Suppressor macrophage treated with lipopolysaccharide for 1 hour (primary cell): ENCODE data around the gene SMYD4.
"Not testable (repeated sequence)": the region's sequence is repeated elsewhere in the genome, so short reads cannot be mapped to it uniquely, and the experiment has no call there.

Experiments
- DNase-seq, 3 donors: peaks; one replicate each; pipeline ENCODE4 v3.0.0-alpha.2; 2020 to 2022

The SMYD4 gene

GRCh38 chr17:1779571-1780131 is 50.1 kb downstream of the SMYD4 start:
- no peak for DNase-seq

- DNase-seq, result no peak
Measured at GRCh38 chr17:1776857-1777256, 52.8 kb downstream of the SMYD4 start.

GRCh38 chr17:1776328-1776727 is 53.4 kb downstream of the SMYD4 start:
- DNase-seq, result no peak

- DNase-seq, result no peak
Measured at GRCh38 chr17:1774390-1775176, 55.1 kb downstream of the SMYD4 start.

- DNase-seq, result no peak
Measured at GRCh38 chr17:1773696-1774181, 56.0 kb downstream of the SMYD4 start.

GRCh38 chr17:1773000-1773695 is 56.6 kb downstream of the SMYD4 start:
- DNase-seq, result peak; percentile 70 to 78 (median 75)

GRCh38 chr17:1769822-1770477 is 59.8 kb downstream of the SMYD4 start:
- DNase-seq, result no peak

GRCh38 chr17:1767358-1767757 is 62.3 kb downstream of the SMYD4 start:
- DNase-seq, result no peak

GRCh38 chr17:1766382-1767135 is 63.1 kb downstream of the SMYD4 start:
- no peak for DNase-seq

GRCh38 chr17:1765576-1765975 is 64.1 kb downstream of the SMYD4 start:
- no peak for DNase-seq

- DNase-seq, result not testable (repeated sequence)
Measured at GRCh38 chr17:1764705-1765104, 65.0 kb downstream of the SMYD4 start.

GRCh38 chr17:1764284-1764683 is 65.4 kb downstream of the SMYD4 start:
- DNase-seq, result peak; percentile 45 to 54 (median 52)

- DNase-seq, result peak; percentile 41 to 64 (median 55)
Measured at GRCh38 chr17:1762901-1763898, 66.5 kb downstream of the SMYD4 start.

GRCh38 chr17:1762233-1762900 is 67.3 kb downstream of the SMYD4 start:
- peak in 1 of 3 donors; percentile 30 for DNase-seq

- DNase-seq, result no peak
Measured at GRCh38 chr17:1759529-1759928, 70.2 kb downstream of the SMYD4 start.

- DNase-seq, result peak; percentile 73 to 80 (median 76)
Measured at GRCh38 chr17:1758807-1759206, 70.9 kb downstream of the SMYD4 start.

- no peak for DNase-seq
Measured at GRCh38 chr17:1755827-1756262, 73.9 kb downstream of the SMYD4 start.

GRCh38 chr17:1755252-1755826 is 74.4 kb downstream of the SMYD4 start:
- DNase-seq, result no peak

- DNase-seq, result no peak
Measured at GRCh38 chr17:1754430-1755112, 75.1 kb downstream of the SMYD4 start.
